ENCODE results near the gene TMEM196. TPM values are rescaled to one million over a fixed set of nuclear protein-coding genes. Genes with fewer than 3 reads are reported as not detected.
A peak's percentile ranks its signal among the peaks of the same experiment; 100 is the strongest.

The TMEM196 gene
- not detected in 2 replicates for total RNA-seq (2014; rRNA removed; shearing (Covaris generic))

DNA sequence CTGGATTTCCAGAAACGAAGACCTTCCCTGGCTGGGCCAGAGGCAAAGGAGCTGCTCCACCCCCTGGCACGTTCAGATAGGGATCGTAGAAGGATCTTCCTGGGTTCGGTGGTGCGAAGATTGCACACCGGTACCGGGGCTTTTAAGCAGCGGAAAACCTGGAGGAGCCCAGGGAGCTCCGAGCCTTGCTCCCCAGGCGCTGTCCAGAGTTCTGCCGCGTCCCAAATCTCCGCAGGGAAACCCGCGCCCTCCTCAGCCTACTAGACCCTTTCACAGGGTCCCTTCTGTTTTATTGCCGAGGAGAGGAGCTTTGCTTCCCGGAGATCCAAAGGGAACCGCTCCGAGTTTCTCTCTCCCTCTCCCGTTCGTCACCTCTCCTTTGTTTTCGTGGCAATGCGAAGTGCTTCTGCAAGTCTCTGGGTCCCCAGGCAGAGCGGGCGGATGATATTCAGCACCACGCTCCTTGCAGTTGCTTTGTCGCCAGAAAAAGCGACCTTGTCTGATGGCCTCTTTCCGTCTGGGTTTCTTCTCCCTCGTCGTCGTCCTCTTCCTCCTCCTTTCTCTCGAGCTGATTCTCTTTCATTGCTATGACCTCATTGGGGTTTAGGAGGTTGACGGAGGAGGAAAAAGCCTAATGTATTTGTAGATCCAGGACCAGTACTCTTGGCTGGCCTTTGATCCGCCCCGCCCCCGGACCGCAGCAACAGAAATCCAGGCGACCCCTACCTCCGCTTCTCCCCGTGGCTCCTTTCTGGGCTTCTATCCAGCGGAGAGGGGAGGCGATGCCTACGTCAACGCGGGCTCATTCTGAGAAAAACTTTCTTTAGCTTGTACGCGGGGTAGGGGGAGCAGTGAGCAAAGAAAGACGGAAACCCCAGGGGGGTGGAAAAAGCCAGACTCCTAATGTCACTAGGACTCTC lies at the start of gene TMEM196:
TSS of gene TMEM196 (minus strand) at position 777 of the 920 bp plus-strand sequence. CDS start 921 bp downstream, outside the sequence.
- Histone ChIP-seq H3K4me3 (no peak within 1 kb of the TSS), H3K4me1 (no peaks in the 10 kb centered on the region), H3K36me3 (no peaks in the 10 kb centered on the region), H3K27me3 (no peaks in the 10 kb centered on the region), H3K9me3 (replicated peaks) (no peaks in the 10 kb centered on the region), H3K27ac (no peak within 1 kb of the TSS)
- DNase-seq: no peak

DNA sequence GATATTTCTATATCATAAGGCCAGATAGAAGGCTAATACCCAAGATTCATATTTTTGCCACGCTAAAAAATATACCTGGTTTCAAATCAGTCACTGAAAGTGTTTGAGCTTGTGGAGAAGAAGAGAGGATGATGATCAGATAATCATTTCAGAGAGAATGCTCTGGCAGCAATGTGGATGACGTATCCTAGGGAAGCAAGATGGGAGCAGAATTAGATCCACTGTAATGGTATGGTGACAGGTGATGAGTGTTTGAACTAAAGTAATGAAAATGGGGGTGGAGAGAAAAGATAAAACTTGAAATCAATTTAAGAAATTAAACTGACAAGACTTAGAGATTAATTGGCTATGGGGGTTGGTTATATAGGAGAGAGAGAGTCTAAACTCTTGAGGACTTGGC lies 42.7 kb upstream of the TMEM196 start:
- Histone ChIP-seq H3K4me1 (no peaks in the 10 kb centered on the region; the same call in 1 of the 2 replicates), H3K27ac (no peak overlapping the region)
- no peak for DNase-seq

DNA sequence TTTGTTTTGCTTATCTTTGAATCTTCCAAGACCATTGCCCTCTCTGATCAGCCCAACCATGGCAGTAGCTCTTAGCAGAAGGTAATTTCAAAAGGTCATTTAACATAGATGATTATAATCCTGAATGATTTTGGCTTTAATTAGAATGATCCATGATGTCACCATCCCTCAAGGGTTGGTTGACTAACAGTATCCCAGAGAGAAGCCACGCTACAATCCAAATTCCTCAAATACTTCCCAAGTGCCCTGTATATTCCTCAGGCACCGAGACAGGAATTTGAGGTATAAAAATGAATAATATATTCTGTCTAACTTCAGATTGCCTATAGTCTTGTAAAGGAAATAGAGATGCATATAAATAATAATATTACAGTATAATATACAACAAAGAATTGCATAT lies 42.1 kb upstream of the TMEM196 start:
- Histone ChIP-seq H3K4me1 (no peaks in the 10 kb centered on the region; the same call in 1 of the 2 replicates), H3K9me3 (replicated peaks) (no peaks in the 10 kb centered on the region), H3K4me3 (no peak overlapping the region), H3K27ac (no peak overlapping the region), H3K27me3 (no peaks in the 10 kb centered on the region), H3K36me3 (no peaks in the 10 kb centered on the region)
- DNase-seq: no peak

More for the DNA sequence above, 42.7 kb upstream of the TMEM196 start:
- H3K4me3 ChIP-seq: no peak overlapping the region
- H3K9me3 ChIP-seq (replicated peaks): no peaks in the 10 kb centered on the region
- H3K27me3 ChIP-seq: no peaks in the 10 kb centered on the region
- H3K36me3 ChIP-seq: no peaks in the 10 kb centered on the region

DNA sequence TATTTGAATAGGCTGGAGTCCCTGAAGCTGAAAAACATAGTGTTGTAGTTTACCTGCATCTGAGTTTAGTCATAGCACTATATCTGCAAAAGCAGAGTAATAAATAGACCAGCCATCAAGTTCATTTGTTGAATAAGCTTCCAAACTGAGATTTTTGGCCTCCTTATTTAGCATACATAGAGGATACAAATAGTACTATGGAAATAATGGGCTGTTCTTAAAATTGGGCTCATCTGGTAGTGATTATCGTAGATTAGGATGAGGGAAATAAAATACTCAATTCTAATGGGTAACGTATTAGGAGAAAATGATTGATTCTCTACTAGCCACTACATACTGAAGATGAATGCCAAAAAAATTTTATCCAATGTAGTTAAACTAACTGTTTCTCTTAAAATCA lies 41.4 kb upstream of the TMEM196 start:
- Histone ChIP-seq H3K4me3 (no peak overlapping the region), H3K27me3 (no peaks in the 10 kb centered on the region), H3K9me3 (replicated peaks) (no peaks in the 10 kb centered on the region), H3K36me3 (no peaks in the 10 kb centered on the region), H3K4me1 (no peaks in the 10 kb centered on the region; the same call in 1 of the 2 replicates), H3K27ac (no peak overlapping the region)
- DNase-seq: no peak

DNA sequence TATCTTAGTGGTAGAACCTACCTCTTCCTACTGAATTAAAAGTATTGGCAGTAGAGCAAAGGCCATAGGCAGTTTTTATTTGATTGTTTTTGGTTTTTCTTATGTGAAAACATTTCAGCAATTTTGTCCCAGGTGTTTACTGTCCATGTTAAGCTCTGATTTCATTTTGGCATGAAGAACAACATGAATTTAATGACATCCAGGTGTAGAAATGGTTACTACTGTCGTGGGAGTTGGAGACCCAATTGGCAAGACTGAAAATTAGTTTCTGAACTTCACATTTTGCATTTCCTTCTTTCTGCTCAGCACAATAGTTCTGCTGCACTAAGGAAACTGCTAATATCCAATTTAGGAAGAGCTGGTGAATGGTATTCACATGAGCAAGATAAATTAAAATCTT lies 38.0 kb upstream of the TMEM196 start:
- Histone ChIP-seq H3K4me1 (no peaks in the 10 kb centered on the region; the same call in 1 of the 2 replicates), H3K27me3 (no peaks in the 10 kb centered on the region), H3K36me3 (no peaks in the 10 kb centered on the region), H3K9me3 (replicated peaks) (no peaks in the 10 kb centered on the region), H3K27ac (no peak overlapping the region), H3K4me3 (no peak overlapping the region)
- DNase-seq: no peak

DNA sequence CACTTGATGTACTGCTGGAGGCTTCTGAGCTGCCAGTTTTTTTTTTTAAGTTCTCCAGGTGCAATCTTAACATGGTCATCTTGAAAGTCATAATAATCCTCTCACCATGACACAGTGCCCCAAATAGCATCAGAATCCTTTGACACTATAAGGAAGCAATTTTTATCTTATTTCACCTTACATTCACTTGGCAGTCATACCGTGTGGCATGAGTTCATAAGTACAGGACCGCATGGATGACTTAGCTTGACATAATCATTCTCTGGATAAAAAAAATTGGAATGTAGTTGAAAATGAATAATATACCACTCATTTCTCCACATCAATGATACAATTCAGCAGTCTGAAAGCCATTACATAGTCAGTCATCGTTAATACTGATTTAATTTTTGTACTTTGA lies 25.6 kb upstream of the TMEM196 start:
- no peaks in the 10 kb centered on the region for H3K27me3 ChIP-seq
- H3K27ac ChIP-seq: no peak overlapping the region
- no peaks in the 10 kb centered on the region for H3K9me3 ChIP-seq (replicated peaks)
- H3K4me3 ChIP-seq: no peak overlapping the region
- H3K4me1 ChIP-seq: no peaks in the 10 kb centered on the region
- H3K36me3 ChIP-seq: no peaks in the 10 kb centered on the region
- DNase-seq: no peak

DNA sequence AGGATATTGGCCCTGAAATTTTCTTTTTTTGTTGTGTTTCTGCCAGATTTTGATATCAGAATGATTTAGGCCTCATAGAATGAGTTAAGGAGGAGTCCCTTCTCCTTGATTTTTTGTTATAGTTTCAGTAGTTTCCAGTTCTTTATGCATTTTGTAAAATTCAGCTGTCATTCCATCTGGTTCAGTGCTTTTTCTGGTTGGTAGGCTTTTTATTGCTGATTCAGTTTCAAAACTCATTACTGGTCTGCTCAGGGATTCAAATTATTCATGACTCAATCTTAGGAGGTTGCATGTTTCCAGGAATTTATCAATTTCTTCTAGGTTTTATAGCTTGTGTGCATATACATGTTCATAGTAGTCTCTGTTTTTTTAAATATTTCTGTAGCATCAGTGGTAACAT lies 10.1 kb upstream of the TMEM196 start:
- no peak for DNase-seq
- no peaks in the 10 kb centered on the region for H3K27me3 ChIP-seq
- H3K4me3 ChIP-seq: no peak overlapping the region
- H3K4me1 ChIP-seq: no peaks in the 10 kb centered on the region
- no peaks in the 10 kb centered on the region for H3K36me3 ChIP-seq
- H3K27ac ChIP-seq: no peak overlapping the region
- H3K9me3 ChIP-seq (replicated peaks): no peaks in the 10 kb centered on the region

DNA sequence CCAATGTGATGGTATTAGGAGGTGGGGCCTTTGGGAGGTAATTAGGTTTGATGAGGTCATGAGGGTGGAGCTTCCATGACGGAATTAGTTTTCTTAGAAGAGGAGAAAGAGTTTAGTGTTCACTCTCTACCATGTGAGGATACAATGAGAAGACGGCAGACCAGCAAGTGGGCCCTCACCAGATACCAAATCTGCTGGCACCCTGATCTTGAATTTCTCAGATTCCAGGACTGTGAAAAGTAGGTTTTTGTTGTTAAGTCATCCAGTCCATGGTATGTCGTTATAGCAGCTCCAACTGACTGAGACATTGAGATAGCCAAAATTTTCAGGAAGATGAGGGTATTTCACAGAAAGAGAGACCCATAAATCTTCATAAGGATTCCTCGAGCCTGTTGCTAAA lies 3.6 kb upstream of the TMEM196 start:
- H3K27ac ChIP-seq: no peak overlapping the region
- no peak for DNase-seq
- no peaks in the 10 kb centered on the region for H3K4me1 ChIP-seq
- H3K36me3 ChIP-seq: no peaks in the 10 kb centered on the region
- no peaks in the 10 kb centered on the region for H3K9me3 ChIP-seq (replicated peaks)
- no peaks in the 10 kb centered on the region for H3K27me3 ChIP-seq
- no peak overlapping the region for H3K4me3 ChIP-seq

DNA sequence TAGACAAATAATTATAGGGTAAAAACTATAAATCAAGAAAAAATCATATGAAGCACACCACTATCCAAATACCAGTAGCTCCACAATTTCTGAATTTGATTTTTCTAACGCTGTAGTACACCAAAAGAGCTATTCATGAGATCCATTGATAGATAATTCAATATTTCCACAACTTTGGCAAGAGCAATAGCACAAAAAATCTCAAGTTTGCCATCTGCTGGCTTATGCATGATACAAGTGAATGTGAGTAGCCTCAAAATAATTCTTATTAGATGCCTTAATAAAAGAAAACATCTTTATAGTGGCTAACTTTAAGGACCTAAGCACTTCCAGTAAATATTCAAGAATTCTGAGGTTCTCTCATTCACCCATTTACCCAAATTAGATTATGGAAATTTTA lies 2.2 kb upstream of the TMEM196 start:
- no peak overlapping the region for H3K27ac ChIP-seq
- DNase-seq: no peak
- no peak overlapping the region for H3K4me3 ChIP-seq

DNA sequence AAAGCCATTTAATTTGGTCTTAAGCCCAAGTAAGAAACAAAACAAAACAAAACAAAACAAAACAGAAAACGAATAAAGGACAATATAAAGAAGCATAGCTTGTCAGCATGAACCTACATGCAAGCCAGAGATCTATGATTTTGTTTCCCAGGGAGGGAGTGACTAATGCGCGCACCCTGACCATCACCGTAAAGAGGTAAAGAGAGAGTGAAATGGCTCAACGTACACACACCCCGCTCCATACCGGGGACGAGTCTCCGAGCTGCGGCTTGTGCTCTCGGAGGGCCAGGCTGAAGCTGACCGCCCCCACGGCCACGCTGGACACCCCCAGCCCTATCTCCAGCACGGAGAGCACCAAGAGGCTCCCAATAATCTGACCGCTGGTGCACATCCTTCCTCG lies 1.1 kb downstream of the TMEM196 start:
- H3K27ac ChIP-seq: no peak overlapping the region
- H3K9me3 ChIP-seq (replicated peaks): no peaks in the 10 kb centered on the region
- no peaks in the 10 kb centered on the region for H3K36me3 ChIP-seq
- H3K27me3 ChIP-seq: no peaks in the 10 kb centered on the region
- no peak for DNase-seq
- H3K4me3 ChIP-seq: no peak overlapping the region
- no peaks in the 10 kb centered on the region for H3K4me1 ChIP-seq

More for the DNA sequence above, 2.2 kb upstream of the TMEM196 start:
- no peaks in the 10 kb centered on the region for H3K4me1 ChIP-seq
- H3K27me3 ChIP-seq: no peaks in the 10 kb centered on the region
- no peaks in the 10 kb centered on the region for H3K36me3 ChIP-seq
- H3K9me3 ChIP-seq (replicated peaks): no peaks in the 10 kb centered on the region

DNA sequence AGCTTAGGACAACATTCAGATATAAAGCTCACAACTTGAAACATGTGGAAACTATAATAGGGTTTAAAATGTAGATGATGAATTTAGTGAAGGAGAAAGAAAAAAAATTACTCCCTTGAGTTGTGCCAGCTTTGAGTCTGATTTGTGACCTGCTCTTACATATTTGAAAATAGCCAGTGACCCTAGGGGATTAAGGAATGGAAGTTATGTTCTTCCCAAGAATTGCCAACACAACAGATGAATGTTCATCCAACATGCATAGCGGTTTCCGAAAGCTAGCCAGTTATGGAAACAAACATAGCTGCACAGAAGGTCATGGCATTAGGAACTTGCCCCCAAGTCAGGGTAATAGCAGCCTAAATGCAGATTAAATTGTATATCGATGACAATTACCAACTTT lies 10.8 kb downstream of the TMEM196 start:
- no peaks in the 10 kb centered on the region for H3K4me1 ChIP-seq
- no peak for DNase-seq
- H3K36me3 ChIP-seq: no peaks in the 10 kb centered on the region
- no peaks in the 10 kb centered on the region for H3K9me3 ChIP-seq (replicated peaks)
- H3K27me3 ChIP-seq: no peaks in the 10 kb centered on the region
- H3K27ac ChIP-seq: no peak overlapping the region
- no peak overlapping the region for H3K4me3 ChIP-seq

DNA sequence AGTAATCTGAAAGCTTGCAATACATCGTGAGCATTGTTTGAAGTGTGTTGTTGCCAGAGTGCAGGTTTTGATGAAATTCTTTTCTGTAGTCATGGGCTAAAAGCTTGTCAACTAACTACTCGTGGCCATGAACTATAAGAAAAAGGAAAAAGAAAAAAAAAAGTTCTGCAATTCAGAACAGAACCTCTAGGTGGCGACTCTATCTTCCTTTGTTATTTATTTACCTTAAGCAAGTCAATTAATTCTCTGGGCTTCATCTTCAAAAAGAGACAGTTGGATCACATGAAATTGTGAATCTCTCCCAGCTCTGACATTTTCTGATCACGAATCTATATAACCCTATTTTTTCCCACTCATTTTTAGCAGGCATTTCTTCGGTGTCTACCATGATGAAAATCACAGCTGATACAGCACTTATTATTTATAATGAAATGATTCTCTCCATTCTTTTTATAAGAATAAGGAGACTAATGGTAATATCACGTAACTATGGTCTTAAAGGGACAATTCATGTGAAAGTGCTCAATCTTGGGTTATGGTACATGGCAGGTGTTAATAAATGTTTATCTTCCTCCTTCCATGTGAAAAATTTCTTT lies 18.8 kb downstream of the TMEM196 start:
- no peak overlapping the region for H3K27ac ChIP-seq
- H3K9me3 ChIP-seq (replicated peaks): no peaks in the 10 kb centered on the region
- H3K4me3 ChIP-seq: no peak overlapping the region
- peak in 1 of 2 experiments; percentile 77 for DNase-seq
- no peaks in the 10 kb centered on the region for H3K4me1 ChIP-seq
- no peaks in the 10 kb centered on the region for H3K27me3 ChIP-seq
- no peaks in the 10 kb centered on the region for H3K36me3 ChIP-seq

DNA sequence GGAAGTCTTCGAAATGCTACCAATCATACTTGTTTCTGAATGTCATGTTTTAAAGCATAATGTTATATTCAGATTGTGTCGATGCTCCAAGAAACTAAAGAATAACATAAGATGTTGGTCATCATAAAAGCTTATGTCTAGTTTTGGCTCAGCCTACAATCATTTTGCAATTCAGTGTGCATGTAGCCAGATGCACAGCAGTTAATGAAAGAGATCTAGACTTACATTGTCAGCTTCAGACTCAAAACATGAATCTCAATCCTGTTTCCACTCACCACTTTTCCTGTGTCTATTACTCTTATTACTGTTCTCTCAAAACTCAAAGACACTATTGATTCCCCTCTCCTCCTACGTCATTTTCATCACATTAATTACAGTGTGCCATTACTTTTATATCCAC lies 21.4 kb downstream of the TMEM196 start:
- DNase-seq: no peak
- H3K9me3 ChIP-seq (replicated peaks): no peaks in the 10 kb centered on the region
- H3K27me3 ChIP-seq: no peaks in the 10 kb centered on the region

DNA sequence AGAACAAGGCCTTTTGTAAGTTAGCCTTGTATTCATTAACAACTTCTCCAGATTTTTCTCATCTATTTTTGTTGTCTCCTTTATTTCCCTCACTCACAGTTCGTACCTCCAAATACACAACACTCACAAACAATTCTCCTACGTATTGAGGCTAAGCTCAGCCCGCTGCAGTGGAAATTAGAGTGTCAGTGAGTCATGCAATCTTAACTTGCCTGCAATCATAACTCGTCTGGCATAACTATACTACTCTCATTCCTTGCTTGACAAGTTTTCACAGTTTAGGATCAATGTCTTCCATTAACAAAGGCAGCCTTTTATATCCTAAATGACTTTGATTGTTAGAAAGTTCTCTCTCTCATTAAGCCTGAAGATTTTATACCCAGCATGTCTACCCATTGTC lies 23.8 kb downstream of the TMEM196 start:
- H3K27me3 ChIP-seq: no peaks in the 10 kb centered on the region
- H3K4me1 ChIP-seq: peaks cover 6% of the 10 kb centered on the region; the same call in 1 of the 2 replicates
- DNase-seq: no peak
- H3K36me3 ChIP-seq: no peaks in the 10 kb centered on the region
- no peak overlapping the region for H3K4me3 ChIP-seq
- no peak overlapping the region for H3K27ac ChIP-seq
- H3K9me3 ChIP-seq (replicated peaks): no peaks in the 10 kb centered on the region

More for the DNA sequence above, 21.4 kb downstream of the TMEM196 start:
- no peaks in the 10 kb centered on the region for H3K36me3 ChIP-seq
- H3K4me3 ChIP-seq: no peak overlapping the region
- no peak overlapping the region for H3K27ac ChIP-seq
- peaks cover 6% of the 10 kb centered on the region; the same call in 1 of the 2 replicates for H3K4me1 ChIP-seq

DNA sequence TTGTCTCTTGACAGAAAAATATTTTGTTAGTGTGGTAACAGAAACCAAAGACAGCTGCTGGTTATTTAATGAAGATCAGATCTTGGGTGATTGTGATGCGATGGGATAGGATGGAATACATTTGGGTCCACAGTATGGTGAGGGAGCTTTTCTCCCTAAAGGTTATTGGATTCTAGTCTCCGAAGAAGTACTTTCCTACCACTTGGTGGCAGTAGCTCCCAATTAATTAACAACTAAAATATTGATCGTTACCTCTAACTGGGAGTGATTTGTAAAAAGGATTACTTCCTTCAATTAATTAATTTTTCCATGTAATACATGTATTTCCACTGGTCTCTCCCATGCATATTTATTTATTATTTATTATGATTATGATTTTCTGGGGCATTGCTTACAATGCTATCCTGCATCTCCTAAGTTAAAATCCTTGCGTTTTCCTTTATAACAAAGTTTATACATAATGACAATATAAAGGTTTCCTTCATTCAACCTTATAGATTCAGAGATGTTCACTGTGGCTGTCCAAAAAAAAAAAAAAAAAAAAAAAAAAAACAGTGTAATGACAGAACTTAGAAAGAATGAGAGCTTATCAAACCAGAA lies 25.6 kb downstream of the TMEM196 start:
- no peaks in the 10 kb centered on the region for H3K9me3 ChIP-seq (replicated peaks)
- peaks cover 6% of the 10 kb centered on the region; the same call in 1 of the 2 replicates for H3K4me1 ChIP-seq
- no peak overlapping the region for H3K4me3 ChIP-seq
- no peak overlapping the region for H3K27ac ChIP-seq
- H3K36me3 ChIP-seq: no peaks in the 10 kb centered on the region
- H3K27me3 ChIP-seq: no peaks in the 10 kb centered on the region
- DNase-seq: peak; percentile 4 to 75

Data from SJCRH30 (cell line).